Nephron (organoid): ENCODE data around the gene FDX1.

Experiments used
- H3K27ac Mint-ChIP-seq, 3 experiments: 2 replicates each; pipeline ENCODE4 v1.8.0; 2020; ENCODE audit warnings: mixed read lengths in 3 of 3, mild to moderate bottlenecking in 2 of 3, moderate library complexity in 1 of 3
- H3K27me3 Mint-ChIP-seq: 2 replicates; pipeline ENCODE4 v1.8.0; 2021; ENCODE audit warnings: low read depth, mild to moderate bottlenecking, moderate library complexity, mixed read lengths
- H3K36me3 Mint-ChIP-seq: 2 replicates; pipeline ENCODE4 v1.8.0; 2020; ENCODE audit warnings: low read depth, mixed read lengths
- H3K4me1 Mint-ChIP-seq: 2 replicates; pipeline ENCODE4 v1.8.0; 2020; ENCODE audit warnings: mixed read lengths
- H3K4me3 Mint-ChIP-seq, 3 experiments: 2 replicates each; pipeline ENCODE4 v1.8.0; 2020; ENCODE audit warnings: mild to moderate bottlenecking in 3 of 3, mixed read lengths in 3 of 3, moderate library complexity in 2 of 3
- H3K9me3 Mint-ChIP-seq: 2 replicates; pipeline ENCODE4 v1.8.0; 2020; ENCODE audit warnings: mixed read lengths
- TF ChIP-seq, protein P1 (sequence below), 3 experiments: fragments of 200-600 bp; sonication (generic); IDR thresholded peaks; one replicate each; pipeline ENCODE4 v1.5.0; 2021; ENCODE audit warnings: antibody characterized with exemption in 3 of 3; ENCODE audit not compliant: unreplicated experiment in 3 of 3

Gene FDX1

DNA sequence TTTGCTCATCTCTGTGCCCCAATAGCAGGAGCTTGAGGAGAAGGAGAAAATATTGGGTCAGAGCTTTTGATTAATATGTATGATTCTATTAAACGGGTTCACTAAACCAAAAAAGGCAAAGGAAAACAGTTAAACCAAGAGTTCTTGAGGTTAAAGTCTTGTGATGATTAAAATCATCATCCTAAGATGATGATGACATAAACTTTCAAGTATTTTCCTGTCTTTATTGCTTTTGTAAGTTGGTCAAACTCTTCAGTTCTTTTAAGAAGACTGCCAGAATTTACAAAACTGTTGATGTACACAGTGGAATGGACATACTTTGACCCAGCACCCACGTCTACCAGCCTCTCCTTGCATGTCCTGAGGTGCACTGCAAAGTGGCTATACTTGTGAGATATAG, 41.0 kb downstream of the FDX1 start:
- no peaks in the 10 kb centered on the region for H3K27me3 Mint-ChIP-seq
- H3K27ac Mint-ChIP-seq = no peak overlapping the region
- peaks cover 4% of the 10 kb centered on the region for H3K36me3 Mint-ChIP-seq
- H3K9me3 Mint-ChIP-seq = no peaks in the 10 kb centered on the region
- H3K4me3 Mint-ChIP-seq = no peak overlapping the region
- H3K4me1 Mint-ChIP-seq = peaks cover 19% of the 10 kb centered on the region
- TF ChIP-seq, protein P1, sequence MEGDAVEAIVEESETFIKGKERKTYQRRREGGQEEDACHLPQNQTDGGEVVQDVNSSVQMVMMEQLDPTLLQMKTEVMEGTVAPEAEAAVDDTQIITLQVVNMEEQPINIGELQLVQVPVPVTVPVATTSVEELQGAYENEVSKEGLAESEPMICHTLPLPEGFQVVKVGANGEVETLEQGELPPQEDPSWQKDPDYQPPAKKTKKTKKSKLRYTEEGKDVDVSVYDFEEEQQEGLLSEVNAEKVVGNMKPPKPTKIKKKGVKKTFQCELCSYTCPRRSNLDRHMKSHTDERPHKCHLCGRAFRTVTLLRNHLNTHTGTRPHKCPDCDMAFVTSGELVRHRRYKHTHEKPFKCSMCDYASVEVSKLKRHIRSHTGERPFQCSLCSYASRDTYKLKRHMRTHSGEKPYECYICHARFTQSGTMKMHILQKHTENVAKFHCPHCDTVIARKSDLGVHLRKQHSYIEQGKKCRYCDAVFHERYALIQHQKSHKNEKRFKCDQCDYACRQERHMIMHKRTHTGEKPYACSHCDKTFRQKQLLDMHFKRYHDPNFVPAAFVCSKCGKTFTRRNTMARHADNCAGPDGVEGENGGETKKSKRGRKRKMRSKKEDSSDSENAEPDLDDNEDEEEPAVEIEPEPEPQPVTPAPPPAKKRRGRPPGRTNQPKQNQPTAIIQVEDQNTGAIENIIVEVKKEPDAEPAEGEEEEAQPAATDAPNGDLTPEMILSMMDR (IDR thresholded peaks at IDR 0.05; ENCODE audit: unreplicated experiment in 3 of 3) = no peak

DNA sequence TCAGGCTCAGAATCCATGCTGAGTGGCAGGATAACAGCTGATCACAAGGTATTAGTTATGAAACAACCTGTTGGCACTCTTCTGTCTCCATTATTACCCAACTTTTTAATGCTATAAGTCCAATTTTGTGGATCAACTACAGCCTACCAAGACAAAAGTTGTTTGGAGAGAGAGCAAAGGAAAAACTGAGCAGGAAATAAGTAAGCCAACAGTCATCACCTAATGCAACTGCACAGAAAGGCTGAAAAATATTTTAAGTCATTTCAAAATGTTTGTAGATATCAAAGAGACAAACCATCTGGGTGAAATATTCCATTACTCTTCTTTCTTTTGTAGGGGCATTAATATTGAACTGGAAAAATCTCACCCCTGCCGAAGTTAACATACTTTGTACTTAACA, 41.6 kb downstream of the FDX1 start:
- TF ChIP-seq, protein P1 (IDR thresholded peaks at IDR 0.05; ENCODE audit: unreplicated experiment in 3 of 3) = no peak
- H3K9me3 Mint-ChIP-seq = no peaks in the 10 kb centered on the region
- H3K36me3 Mint-ChIP-seq = peaks cover 4% of the 10 kb centered on the region
- peaks cover 26% of the 10 kb centered on the region for H3K4me1 Mint-ChIP-seq
- H3K27me3 Mint-ChIP-seq = no peaks in the 10 kb centered on the region
- no peak overlapping the region for H3K4me3 Mint-ChIP-seq
- H3K27ac Mint-ChIP-seq = no peak overlapping the region

GRCh38 chr11:110472858-110473257, 43.1 kb downstream of the FDX1 start:
- Mint-ChIP-seq H3K36me3 (peaks cover 4% of the 10 kb centered on the region), H3K27ac (no peak overlapping the region), H3K4me1 (peaks cover 26% of the 10 kb centered on the region), H3K4me3 (no peak overlapping the region), H3K27me3 (no peaks in the 10 kb centered on the region), H3K9me3 (no peaks in the 10 kb centered on the region)
- TF ChIP-seq, protein P1 (IDR thresholded peaks at IDR 0.05; ENCODE audit: unreplicated experiment in 3 of 3) = no peak

DNA sequence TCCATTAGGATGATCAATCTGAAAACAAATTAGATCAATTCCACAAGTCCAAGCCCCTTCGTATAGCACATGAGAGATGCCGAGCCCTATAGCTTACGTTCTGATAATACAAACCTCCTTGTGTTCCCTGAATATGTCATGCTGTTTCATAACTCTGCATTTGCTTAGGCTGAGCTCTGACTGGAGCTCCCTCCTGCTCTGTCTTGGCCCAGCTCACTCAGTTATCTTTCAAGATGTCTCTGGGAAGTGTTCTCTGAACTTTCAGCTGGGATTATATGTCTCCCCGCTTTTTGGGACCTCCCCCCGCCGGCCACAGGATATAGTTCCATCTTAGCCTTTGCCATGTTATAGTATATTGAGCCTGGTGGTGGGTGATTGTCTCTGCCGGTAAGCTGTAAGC, 44.0 kb downstream of the FDX1 start:
- peaks cover 26% of the 10 kb centered on the region for H3K4me1 Mint-ChIP-seq
- no peak overlapping the region for H3K4me3 Mint-ChIP-seq
- no peaks in the 10 kb centered on the region for H3K27me3 Mint-ChIP-seq

DNA sequence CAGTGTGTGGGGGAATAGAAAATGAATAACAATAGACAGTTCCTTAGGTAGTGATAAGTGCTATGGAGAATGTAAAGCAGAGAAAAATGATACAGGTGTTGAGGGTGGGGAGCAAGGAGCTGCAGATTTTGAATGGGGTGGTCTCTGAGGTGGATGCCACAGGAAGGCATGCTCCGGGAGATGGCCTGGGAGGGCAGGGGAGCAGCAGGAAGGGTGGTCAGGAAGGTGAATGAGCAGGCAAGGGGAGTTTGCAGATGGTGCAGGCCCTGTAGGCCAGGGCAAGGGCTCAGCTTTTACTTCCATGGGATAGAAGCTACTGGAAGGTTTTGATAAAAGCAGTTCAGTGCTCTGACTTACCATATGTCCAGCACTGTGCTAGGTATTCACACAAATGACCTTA, 44.8 kb downstream of the FDX1 start:
- Mint-ChIP-seq H3K4me3 (no peak overlapping the region), H3K27ac (peak overlapping the region in 1 of 3 experiments; percentile 89), H3K9me3 (no peaks in the 10 kb centered on the region), H3K27me3 (no peaks in the 10 kb centered on the region), H3K36me3 (no peaks in the 10 kb centered on the region), H3K4me1 (peaks cover 32% of the 10 kb centered on the region)
- TF ChIP-seq, protein P1 (IDR thresholded peaks at IDR 0.05; ENCODE audit: unreplicated experiment in 3 of 3) = no peak

More for the DNA sequence above, 44.0 kb downstream of the FDX1 start:
- H3K36me3 Mint-ChIP-seq = peaks cover 4% of the 10 kb centered on the region
- H3K9me3 Mint-ChIP-seq = no peaks in the 10 kb centered on the region
- peak overlapping the region in 2 of 3 experiments; percentile 44 to 53 for H3K27ac Mint-ChIP-seq
- TF ChIP-seq, protein P1 (IDR thresholded peaks at IDR 0.05; ENCODE audit: unreplicated experiment in 3 of 3) = no peak

GRCh38 chr11:110475671-110476070, 45.9 kb downstream of the FDX1 start:
- TF ChIP-seq, protein P1 (IDR thresholded peaks at IDR 0.05; ENCODE audit: unreplicated experiment in 3 of 3) = no peak
- Mint-ChIP-seq H3K36me3 (no peaks in the 10 kb centered on the region), H3K27ac (peak overlapping the region; percentile 18 to 31 (median 22)), H3K9me3 (no peaks in the 10 kb centered on the region), H3K4me3 (no peak overlapping the region), H3K27me3 (no peaks in the 10 kb centered on the region), H3K4me1 (peaks cover 32% of the 10 kb centered on the region)
